Epidermal melanocyte (primary cell): ENCODE measurements around the gene SH3TC1.

Experiments
- DNase-seq: peaks from one replicate; pipeline ENCODE4 v3.0.0; 2011; ENCODE audit warnings: low spot score; ENCODE audit not compliant: insufficient read length

The SH3TC1 gene

GRCh38 chr4:8228319-8229250 is 29.5 kb downstream of the SH3TC1 start:
- DNase-seq = no peak

- DNase-seq = no peak
Observed at GRCh38 chr4:8229331-8229975, 30.4 kb downstream of the SH3TC1 start.

GRCh38 chr4:8230033-8230432 is 30.9 kb downstream of the SH3TC1 start:
- no peak for DNase-seq

GRCh38 chr4:8230891-8231290 is 31.8 kb downstream of the SH3TC1 start:
- DNase-seq = no peak

- no peak for DNase-seq
Observed at GRCh38 chr4:8231551-8232049, 32.5 kb downstream of the SH3TC1 start.

GRCh38 chr4:8232748-8233147 is 33.7 kb downstream of the SH3TC1 start:
- DNase-seq = no peak

GRCh38 chr4:8233672-8234484 is 34.8 kb downstream of the SH3TC1 start:
- no peak for DNase-seq

GRCh38 chr4:8234715-8235114 is 35.6 kb downstream of the SH3TC1 start:
- DNase-seq = no peak

GRCh38 chr4:8235224-8235623 is 36.1 kb downstream of the SH3TC1 start:
- DNase-seq = no peak

GRCh38 chr4:8235686-8236085 is 36.6 kb downstream of the SH3TC1 start:
- no peak for DNase-seq

- DNase-seq = no peak
Observed at GRCh38 chr4:8236106-8236919, 37.2 kb downstream of the SH3TC1 start.

GRCh38 chr4:8236920-8237195 is 37.8 kb downstream of the SH3TC1 start:
- DNase-seq = no peak

GRCh38 chr4:8237256-8237989 is 38.3 kb downstream of the SH3TC1 start:
- DNase-seq = no peak

GRCh38 chr4:8238036-8238511 is 39.0 kb downstream of the SH3TC1 start:
- no peak for DNase-seq

- no peak for DNase-seq
Observed at GRCh38 chr4:8238515-8239053, 39.5 kb downstream of the SH3TC1 start.

GRCh38 chr4:8239226-8239625 is 40.1 kb downstream of the SH3TC1 start:
- no peak for DNase-seq

- no peak for DNase-seq
Observed at GRCh38 chr4:8239661-8240060, 40.6 kb downstream of the SH3TC1 start.

GRCh38 chr4:8240211-8241041 is 41.3 kb downstream of the SH3TC1 start:
- DNase-seq = no peak

GRCh38 chr4:8241211-8241779 is 42.2 kb downstream of the SH3TC1 start:
- no peak for DNase-seq
